ENCODE data around the gene HMGCS2. TPM values are rescaled to one million over a fixed set of nuclear protein-coding genes. Genes with fewer than 3 reads are reported as not detected.

Gene HMGCS2
- total and polyA plus RNA-seq, 2 donors (not counting 1 experiment from before 2014, with no cell fraction given), result not detected

DNA sequence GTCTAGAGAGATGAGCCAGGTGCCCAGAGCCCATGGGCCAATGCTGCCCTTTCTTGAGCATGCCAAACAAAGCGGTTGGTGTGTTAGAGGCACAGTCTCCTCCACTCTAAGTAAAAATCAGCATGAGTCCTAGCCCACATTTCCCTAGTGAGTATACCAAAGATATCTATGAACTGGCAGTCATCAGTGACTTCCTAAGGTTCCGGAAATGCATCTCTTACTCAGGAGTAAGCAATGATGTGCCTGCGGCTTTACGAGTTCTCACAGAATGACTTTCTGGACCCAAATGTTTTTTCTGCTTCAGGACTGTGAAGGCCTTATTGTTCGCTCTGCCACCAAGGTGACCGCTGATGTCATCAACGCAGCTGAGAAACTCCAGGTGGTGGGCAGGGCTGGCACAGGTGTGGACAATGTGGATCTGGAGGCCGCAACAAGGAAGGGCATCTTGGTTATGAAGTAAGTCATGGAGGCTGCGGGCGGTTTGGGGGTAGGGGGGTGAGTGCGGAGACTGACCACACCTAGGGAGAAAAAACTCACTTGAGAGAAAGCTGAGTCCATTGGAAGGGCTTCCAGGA lies 47.8 kb downstream of the HMGCS2 start:
- WGBS (ENCODE audit: insufficient coverage), result 99% methylated on average over 11 of the region's 11 CpGs
- intact Hi-C loops (cut with micrococcal nuclease), result no loop called here
- Histone ChIP-seq H3K27ac (ENCODE audit: low read length in 2 of 2) (no peak overlapping the region), H3K9me3 (ENCODE audit: control extremely low read depth in 1 of 3, control insufficient read depth in 2 of 3, insufficient read depth in 1 of 3, low read length in 2 of 3) (no peaks in the 10 kb centered on the region), H3K4me3 (ENCODE audit: control extremely low read depth in 1 of 5, extremely low read depth in 1 of 5, insufficient read depth in 1 of 5, low read depth in 2 of 5, low read length in 4 of 5) (no peak overlapping the region), H4K20me1 (ENCODE audit: control insufficient read depth, insufficient read depth, low read length, poor library complexity, severe bottlenecking) (no peaks in the 10 kb centered on the region), H3K4me1 (ENCODE audit: control insufficient read depth in 2 of 2, insufficient read depth in 2 of 2, low read length in 2 of 2) (no peaks in the 10 kb centered on the region), H3K27me3 (replicated peaks in 1 of 4; ENCODE audit: control extremely low read depth in 1 of 4, control insufficient read depth in 3 of 4, insufficient read depth in 4 of 4, low read length in 3 of 4) (no peaks in the 10 kb centered on the region), H3K9ac (ENCODE audit: low read length) (no peak overlapping the region), H2AFZ (ENCODE audit: insufficient read depth, low read depth, low read length, poor library complexity, severe bottlenecking) (no peak overlapping the region), H3K36me3 (replicated peaks in 1 of 2; ENCODE audit: control extremely low read depth in 1 of 2, control insufficient read depth in 1 of 2, extremely low read depth in 1 of 2, insufficient read depth in 2 of 2, low read length in 1 of 2) (no peaks in the 10 kb centered on the region), H3K4me2 (replicated peaks; ENCODE audit: low read depth, low read length, poor library complexity, severe bottlenecking) (no peak overlapping the region), H3K79me2 (ENCODE audit: control insufficient read depth, insufficient read depth, low read length) (no peaks in the 10 kb centered on the region)
- POLR2A ChIA-PET, result no interaction called here
- ATAC-seq (ENCODE audit: low read depth), result no peak
- Mint-ChIP-seq H3K4me3 (no peak overlapping the region), H3K9me3 (ENCODE audit: insufficient read depth) (no peaks in the 10 kb centered on the region), H3K27me3 (no peaks in the 10 kb centered on the region), H3K4me1 (no peaks in the 10 kb centered on the region), H3K27ac (no peak overlapping the region)
- CTCF ChIA-PET, result interaction anchor here (1.5 kb wide), 1 partner anchor 23 kb away, joined by 3 read pairs; no protein-coding TSS in a partner anchor
- no peak for TF ChIP-seq EZH2 (IDR thresholded peaks at IDR 0.05; ENCODE audit: borderline replicate concordance, insufficient read depth, low read depth, low read length, poor library complexity, severe bottlenecking)
- TF ChIP-seq, protein P1, sequence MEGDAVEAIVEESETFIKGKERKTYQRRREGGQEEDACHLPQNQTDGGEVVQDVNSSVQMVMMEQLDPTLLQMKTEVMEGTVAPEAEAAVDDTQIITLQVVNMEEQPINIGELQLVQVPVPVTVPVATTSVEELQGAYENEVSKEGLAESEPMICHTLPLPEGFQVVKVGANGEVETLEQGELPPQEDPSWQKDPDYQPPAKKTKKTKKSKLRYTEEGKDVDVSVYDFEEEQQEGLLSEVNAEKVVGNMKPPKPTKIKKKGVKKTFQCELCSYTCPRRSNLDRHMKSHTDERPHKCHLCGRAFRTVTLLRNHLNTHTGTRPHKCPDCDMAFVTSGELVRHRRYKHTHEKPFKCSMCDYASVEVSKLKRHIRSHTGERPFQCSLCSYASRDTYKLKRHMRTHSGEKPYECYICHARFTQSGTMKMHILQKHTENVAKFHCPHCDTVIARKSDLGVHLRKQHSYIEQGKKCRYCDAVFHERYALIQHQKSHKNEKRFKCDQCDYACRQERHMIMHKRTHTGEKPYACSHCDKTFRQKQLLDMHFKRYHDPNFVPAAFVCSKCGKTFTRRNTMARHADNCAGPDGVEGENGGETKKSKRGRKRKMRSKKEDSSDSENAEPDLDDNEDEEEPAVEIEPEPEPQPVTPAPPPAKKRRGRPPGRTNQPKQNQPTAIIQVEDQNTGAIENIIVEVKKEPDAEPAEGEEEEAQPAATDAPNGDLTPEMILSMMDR (IDR thresholded peaks at IDR 0.05), result no peak
- DNase-seq, result no peak

DNA sequence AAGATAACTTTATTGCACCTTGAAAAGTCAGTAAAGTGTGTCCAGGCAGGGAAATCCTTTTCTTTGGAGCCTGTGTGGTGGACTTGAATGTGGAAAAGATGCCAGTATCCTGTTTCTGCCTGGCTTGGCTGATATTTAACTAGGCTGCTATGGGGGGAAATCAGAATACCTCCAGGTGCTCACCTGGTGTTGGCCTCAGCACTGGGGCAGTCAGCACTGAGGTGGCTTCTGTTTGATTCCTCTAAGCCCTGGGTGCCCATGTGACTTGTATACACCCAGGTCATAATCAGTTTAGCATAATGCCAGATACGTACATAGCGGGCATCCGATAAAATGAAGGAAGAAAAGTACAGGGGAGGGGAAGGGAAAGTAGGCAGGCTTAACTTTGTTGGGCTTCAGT lies 49.7 kb downstream of the HMGCS2 start:
- ChIA-PET CTCF (no interaction called here), POLR2A (no interaction called here)
- H4K20me1 ChIP-seq (ENCODE audit: control insufficient read depth, insufficient read depth, low read length, poor library complexity, severe bottlenecking), result no peaks in the 10 kb centered on the region
- H3K9me3 ChIP-seq (ENCODE audit: control extremely low read depth in 1 of 3, control insufficient read depth in 2 of 3, insufficient read depth in 1 of 3, low read length in 2 of 3), result no peaks in the 10 kb centered on the region
- WGBS (ENCODE audit: insufficient coverage), result no CpG with 5 or more reads among the region's 3 CpGs
- Mint-ChIP-seq H3K27ac (no peak overlapping the region), H3K4me3 (no peak overlapping the region), H3K4me1 (peaks cover under 1% of the 10 kb centered on the region), H3K27me3 (no peaks in the 10 kb centered on the region), H3K9me3 (ENCODE audit: insufficient read depth) (no peaks in the 10 kb centered on the region)
- H3K4me2 ChIP-seq (replicated peaks; ENCODE audit: low read depth, low read length, poor library complexity, severe bottlenecking), result no peak overlapping the region
- no peak for TF ChIP-seq EZH2 (IDR thresholded peaks at IDR 0.05; ENCODE audit: borderline replicate concordance, insufficient read depth, low read depth, low read length, poor library complexity, severe bottlenecking)
- TF ChIP-seq, protein P1 (IDR thresholded peaks at IDR 0.05), result no peak
- H3K79me2 ChIP-seq (ENCODE audit: control insufficient read depth, insufficient read depth, low read length), result no peaks in the 10 kb centered on the region
- no peak overlapping the region for H2AFZ ChIP-seq (ENCODE audit: insufficient read depth, low read depth, low read length, poor library complexity, severe bottlenecking)
- H3K27me3 ChIP-seq (replicated peaks in 1 of 4; ENCODE audit: control extremely low read depth in 1 of 4, control insufficient read depth in 3 of 4, insufficient read depth in 4 of 4, low read length in 3 of 4), result no peaks in the 10 kb centered on the region
- DNase-seq (no peak), ATAC-seq (ENCODE audit: low read depth) (no peak)
- H3K9ac ChIP-seq (ENCODE audit: low read length), result no peak overlapping the region
- intact Hi-C loops (cut with micrococcal nuclease), result no loop called here
- H3K4me3 ChIP-seq (ENCODE audit: control extremely low read depth in 1 of 5, extremely low read depth in 1 of 5, insufficient read depth in 1 of 5, low read depth in 2 of 5, low read length in 4 of 5), result no peak overlapping the region
- no peaks in the 10 kb centered on the region for H3K36me3 ChIP-seq (replicated peaks in 1 of 2; ENCODE audit: control extremely low read depth in 1 of 2, control insufficient read depth in 1 of 2, extremely low read depth in 1 of 2, insufficient read depth in 2 of 2, low read length in 1 of 2)
- no peak overlapping the region for H3K27ac ChIP-seq (ENCODE audit: low read length in 2 of 2)
- H3K4me1 ChIP-seq (ENCODE audit: control insufficient read depth in 2 of 2, insufficient read depth in 2 of 2, low read length in 2 of 2), result no peaks in the 10 kb centered on the region
